K562 (cell line): Measurements from ENCODE around the gene ACSL5. TPM values are rescaled to one million over a fixed set of nuclear protein-coding genes. Genes with fewer than 3 reads are reported as not detected.

Source experiments
- AFF4 ChIP-seq: sonication (generic); formaldehyde crosslinking; IDR thresholded peaks from 2 replicates; pipeline ENCODE4 v1.8.0; 2023; ENCODE audit warnings: mild to moderate bottlenecking, missing genetic modification reagents
- ATF7 ChIP-seq: fragments of 450-650 bp; IDR thresholded peaks from 2 replicates; pipeline ENCODE4 v1.7.1; 2014; ENCODE audit warnings: mild to moderate bottlenecking, moderate library complexity
- BRD4 ChIP-seq: fragments of 200-600 bp; sonication (generic); IDR thresholded peaks from 2 replicates; pipeline ENCODE4 v1.6.1; 2017; ENCODE audit warnings: inconsistent platforms
- CBX1 ChIP-seq: sonication (generic); IDR thresholded peaks from 2 replicates; pipeline ENCODE4 v1.6.1; 2016; ENCODE audit warnings: antibody characterized with exemption, low read depth, mild to moderate bottlenecking
- CGGBP1 ChIP-seq: fragments of 250-450 bp; sonication (Bioruptor Pico); IDR thresholded peaks from 2 replicates; pipeline ENCODE4 v1.9.0; 2021; ENCODE audit warnings: mild to moderate bottlenecking
- CREB1 ChIP-seq, 2 experiments: sonication (generic) in 1 of 2; formaldehyde crosslinking in 1 of 2; IDR thresholded peaks; 2 replicates each; pipeline versions ENCODE4 v1.6.1 to v1.8.0; 2012 to 2022; ENCODE audit warnings: inconsistent platforms in 1 of 2, mild to moderate bottlenecking in 1 of 2, missing genetic modification reagents in 1 of 2, moderate library complexity in 1 of 2
- CREM ChIP-seq: IDR thresholded peaks from 2 replicates; pipeline ENCODE4 v1.6.1; 2014; ENCODE audit warnings: antibody characterized with exemption, low read depth
- CTBP1 ChIP-seq: fragments of 450-650 bp; IDR thresholded peaks from 2 replicates; pipeline ENCODE4 v1.6.1; 2016; ENCODE audit warnings: borderline replicate concordance
- EZH2 ChIP-seq: IDR thresholded peaks from 2 replicates; pipeline ENCODE4 v1.6.1; 2012; ENCODE audit warnings: low read depth, mild to moderate bottlenecking, inconsistent platforms, low read length, borderline replicate concordance
- HDAC1 ChIP-seq, 2 experiments: fragments of 450-650 bp; IDR thresholded peaks; 2 replicates each; pipeline ENCODE4 v1.6.1; 2016 to 2017; ENCODE audit warnings: inconsistent platforms in 1 of 2, mild to moderate bottlenecking in 1 of 2, moderate library complexity in 1 of 2
- HDAC2 ChIP-seq: fragments of 450-650 bp; IDR thresholded peaks from 2 replicates; pipeline ENCODE4 v1.6.1; 2016; ENCODE audit warnings: mild to moderate bottlenecking
- HOXB6 ChIP-seq: fragments of 250-450 bp; sonication (Bioruptor Pico); IDR thresholded peaks from 2 replicates; pipeline ENCODE4 v1.5.1; 2022; ENCODE audit warnings: mild to moderate bottlenecking, borderline replicate concordance
- LEF1 ChIP-seq: fragments of 450-650 bp; IDR thresholded peaks from 2 replicates; pipeline ENCODE4 v1.6.1; 2016; ENCODE audit warnings: mild to moderate bottlenecking
- NEUROD1 ChIP-seq: fragments of 150-350 bp; IDR thresholded peaks from 2 replicates; pipeline ENCODE4 v1.6.1; 2014; ENCODE audit warnings: borderline replicate concordance, low read length, low read depth; ENCODE audit not compliant: partially characterized antibody
- PURB ChIP-seq: sonication (generic); formaldehyde crosslinking; IDR thresholded peaks from 2 replicates; pipeline ENCODE4 v1.9.0; 2021; ENCODE audit warnings: low read depth, mild to moderate bottlenecking, missing genetic modification reagents
- RBM25 ChIP-seq: fragments of 200-400 bp; formaldehyde crosslinking; IDR thresholded peaks from 2 replicates; pipeline ENCODE4 v1.6.1; 2018; ENCODE audit warnings: low read length, low read depth, moderate library complexity; ENCODE audit not compliant: severe bottlenecking
- RCOR1 ChIP-seq, 2 experiments: IDR thresholded peaks; 2 replicates each; pipeline ENCODE4 v1.6.1; 2012; ENCODE audit warnings: low read depth in 2 of 2, low read length in 2 of 2, borderline replicate concordance in 1 of 2, improper control_type of control experiment in 1 of 2
- SAP30 ChIP-seq: fragments of 200-600 bp; sonication (generic); IDR thresholded peaks from 2 replicates; pipeline ENCODE4 v1.6.1; 2012; ENCODE audit warnings: borderline replicate concordance, low read depth, mild to moderate bottlenecking, moderate library complexity, low read length, control low read depth, inconsistent platforms; ENCODE audit not compliant: insufficient read depth, poor library complexity, severe bottlenecking
- ZMIZ1 ChIP-seq, 2 experiments: fragments of 150-350 bp in 1 of 2; IDR thresholded peaks; 2 replicates each; pipeline ENCODE4 v1.6.1; 2012 to 2016; ENCODE audit warnings: low read depth in 2 of 2, low read length in 2 of 2, mild to moderate bottlenecking in 1 of 2, moderate library complexity in 1 of 2
- ZNF23 ChIP-seq: fragments of 250-450 bp; sonication (Bioruptor Pico); IDR thresholded peaks from 2 replicates; pipeline ENCODE4 v1.4.0; 2020; ENCODE audit warnings: mild to moderate bottlenecking
- ZNF354B ChIP-seq: fragments of 250-450 bp; sonication (Bioruptor Pico); IDR thresholded peaks from 2 replicates; pipeline ENCODE4 v1.4.0; 2020
- ZNF384 ChIP-seq: IDR thresholded peaks from 2 replicates; pipeline ENCODE4 v1.6.1; 2012; ENCODE audit warnings: low read depth, low read length, improper control_type of control experiment
- ZNF507 ChIP-seq: conservative IDR thresholded peaks from 2 replicates; pipeline ENCODE4 v1.6.1; 2017; ENCODE audit warnings: missing genetic modification characterization, missing compliant biosample characterization
- polyA plus RNA-seq, 8 experiments: library from polyadenylated mRNA; depleted of rRNA in 4 of 8; stranded (reverse) in 5 of 8; unstranded in 3 of 8; fragments of >200 nt; fragmentation: Nextera tagmentation in 2 of 8; fragmentation: Illumina TruSeq in 1 of 8; extraction: Ambion mirVana in 2 of 8; extraction: Trizol in 1 of 8; gene quantifications; 2 replicates each; pipeline versions ENCODE4 v1.2.1 to v1.2.3, GENCODE V29; 2011 to 2014; ENCODE audit warnings: inconsistent platforms in 1 of 8, missing spikeins in 1 of 8
- total RNA-seq, 7 experiments: library from RNA; depleted of rRNA in 6 of 7; stranded (reverse); fragments of >200 nt in 6 of 7; fragmentation: Illumina TruSeq in 2 of 7; extraction: Trizol in 2 of 7; gene quantifications; 2 replicates each; pipeline versions ENCODE4 v1.2.1 to v1.2.3, GENCODE V29; 2011 to 2021; ENCODE audit warnings: low replicate concordance in 1 of 7

The ACSL5 gene
- total and polyA plus RNA-seq, 9 of the 15 experiments (the other 6 are each of a cell fraction or from before 2014, with no cell fraction given) = 0.19 to 1.4 (median 0.55) TPM

- TF ChIP-seq HDAC2 (peak; percentile 56; the same call in 1 of the 2 replicates), EZH2 (no peak), CREM (peak; percentile 55), CREB1 (IDR thresholded peaks at IDR 0.05) (peak; percentile 10; the same call in 1 of the 2 replicates), CREB1 (CRISPR knock-in tag; IDR thresholded peaks at IDR 0.05) (no peak), NEUROD1 (peak; percentile 36), RBM25 (no peak), HOXB6 (no peak), HDAC1 (IDR thresholded peaks at IDR 0.05) (peak in 1 of 2 experiments; percentile 51; a peak in 2 of 4 replicates), ZNF507 (tag) (no peak), ZNF354B (CRISPR knock-in tag) (no peak), LEF1 (peak; percentile 83; the same call in 1 of the 2 replicates), CGGBP1 (CRISPR knock-in tag) (no peak), BRD4 (no peak), PURB (no peak), ZNF384 (no peak), ZNF23 (CRISPR knock-in tag) (no peak), CBX1 (no peak), RCOR1 (IDR thresholded peaks at IDR 0.05; ENCODE audit: borderline replicate concordance in 1 of 2, low read depth in 2 of 2, low read length in 2 of 2) (peak in 1 of 2 experiments; percentile 57; a peak in 1 of 4 replicates), CTBP1 (peak; percentile 59; the same call in 1 of the 2 replicates), AFF4 (CRISPR knock-in tag) (no peak), ZMIZ1 (IDR thresholded peaks at IDR 0.05; ENCODE audit: low read depth in 2 of 2, low read length in 2 of 2) (no peak), SAP30 (no peak), ATF7 (peak; percentile 29; the same call in 1 of the 2 replicates)
Measured at GRCh38 chr10:112383325-112383724, 9.4 kb downstream of the ACSL5 start (continued).
